C4-2B (cell line): ENCODE measurements around the gene TRIM2.

Experiments
- CTCF ChIP-seq: fragments of 450-650 bp; conservative IDR thresholded peaks from 2 replicates; pipeline ENCODE4 v1.5.1; 2017; ENCODE audit warnings: mild to moderate bottlenecking
- ZFX ChIP-seq: fragments of 450-650 bp; IDR thresholded peaks from 2 replicates; pipeline ENCODE4 v1.6.1; 2017

DNA sequence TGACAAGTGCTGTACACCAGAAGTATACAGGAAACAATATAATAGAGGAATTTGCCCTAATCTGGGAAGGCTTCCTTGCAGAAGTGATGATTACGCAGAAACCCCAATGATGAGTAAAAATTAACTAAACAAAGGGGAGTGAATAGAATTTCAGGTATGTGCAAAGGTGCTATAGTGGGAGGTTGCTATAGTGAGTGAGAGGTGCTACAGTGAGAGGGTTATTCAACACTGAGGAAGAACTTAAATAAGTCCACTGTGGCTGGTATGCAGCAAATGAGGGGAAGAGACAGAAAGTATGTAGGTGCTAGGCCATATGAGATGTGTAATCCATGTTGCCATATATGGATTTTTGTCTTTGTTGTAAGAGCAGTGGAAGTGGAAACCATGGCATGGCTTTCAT lies 69.5 kb downstream of the TRIM2 start:
- TF ChIP-seq CTCF (no peak), ZFX (no peak)
